Tibial nerve (tissue), 4 donors: ENCODE data around the gene HSFX3.

Experiments
- EP300 ChIP-seq, 2 donors: sonication (generic); formaldehyde crosslinking; IDR thresholded peaks; one replicate each; pipeline ENCODE4 v1.6.1; 2017; ENCODE audit warnings: antibody characterized with exemption in 2 of 2, mild to moderate bottlenecking in 1 of 2
- POLR2A ChIP-seq, 2 donors: fragments of 450-650 bp; IDR thresholded peaks; one replicate each; pipeline ENCODE4 v1.6.1; 2017; ENCODE audit warnings: antibody characterized with exemption in 2 of 2, mild to moderate bottlenecking in 2 of 2, moderate library complexity in 2 of 2
- TF ChIP-seq, protein P1 (sequence below), 5 experiments: fragments of 200-600 bp in 3 of 5; fragments of 450-650 bp in 2 of 5; sonication (generic) in 3 of 5; IDR thresholded peaks; one replicate each; pipeline ENCODE4 v1.5.1; 2016 to 2019; ENCODE audit warnings: antibody characterized with exemption in 5 of 5, mild to moderate bottlenecking in 3 of 5, moderate library complexity in 2 of 5

DNA sequence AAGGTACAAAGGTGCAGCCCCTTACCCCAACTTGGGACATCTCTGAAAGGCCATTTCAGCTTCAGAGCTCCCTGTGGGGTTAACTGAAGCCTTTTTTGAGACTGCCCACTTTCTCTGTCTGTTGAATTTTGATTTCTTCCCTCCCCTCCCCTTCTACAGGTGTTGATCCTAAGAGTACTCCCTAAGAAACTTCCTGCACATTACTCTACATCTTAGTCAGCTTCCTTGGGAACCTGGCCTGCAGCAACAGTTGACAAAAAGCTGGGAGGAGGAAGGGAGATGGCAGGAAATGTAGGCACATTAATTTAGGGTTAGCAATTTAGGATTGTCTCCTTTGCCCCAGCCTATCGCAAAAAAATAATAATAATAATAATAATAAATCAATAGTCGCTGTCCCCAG, 43.4 kb downstream of the HSFX3 start:
- TF ChIP-seq POLR2A (IDR thresholded peaks at IDR 0.05) (no peak), EP300 (IDR thresholded peaks at IDR 0.05) (no peak)
- TF ChIP-seq, protein P1, sequence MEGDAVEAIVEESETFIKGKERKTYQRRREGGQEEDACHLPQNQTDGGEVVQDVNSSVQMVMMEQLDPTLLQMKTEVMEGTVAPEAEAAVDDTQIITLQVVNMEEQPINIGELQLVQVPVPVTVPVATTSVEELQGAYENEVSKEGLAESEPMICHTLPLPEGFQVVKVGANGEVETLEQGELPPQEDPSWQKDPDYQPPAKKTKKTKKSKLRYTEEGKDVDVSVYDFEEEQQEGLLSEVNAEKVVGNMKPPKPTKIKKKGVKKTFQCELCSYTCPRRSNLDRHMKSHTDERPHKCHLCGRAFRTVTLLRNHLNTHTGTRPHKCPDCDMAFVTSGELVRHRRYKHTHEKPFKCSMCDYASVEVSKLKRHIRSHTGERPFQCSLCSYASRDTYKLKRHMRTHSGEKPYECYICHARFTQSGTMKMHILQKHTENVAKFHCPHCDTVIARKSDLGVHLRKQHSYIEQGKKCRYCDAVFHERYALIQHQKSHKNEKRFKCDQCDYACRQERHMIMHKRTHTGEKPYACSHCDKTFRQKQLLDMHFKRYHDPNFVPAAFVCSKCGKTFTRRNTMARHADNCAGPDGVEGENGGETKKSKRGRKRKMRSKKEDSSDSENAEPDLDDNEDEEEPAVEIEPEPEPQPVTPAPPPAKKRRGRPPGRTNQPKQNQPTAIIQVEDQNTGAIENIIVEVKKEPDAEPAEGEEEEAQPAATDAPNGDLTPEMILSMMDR (IDR thresholded peaks at IDR 0.05), result no peak
